Measurements from ENCODE around the gene NFE2L2. TPM values are rescaled to one million over a fixed set of nuclear protein-coding genes. Genes with fewer than 3 reads are reported as not detected.
A peak's percentile ranks its signal among the peaks of the same experiment; 100 is the strongest.
"Not testable (repeated sequence)": the region's sequence is repeated elsewhere in the genome, so short reads cannot be mapped to it uniquely, and the experiment has no call there.

NFE2L2 gene
- 100 to 1,000 TPM in 1 of 3 donors, 10 to 100 TPM in 2; 23.9 to 109 (median 82.1) TPM for polyA plus RNA-seq

DNA sequence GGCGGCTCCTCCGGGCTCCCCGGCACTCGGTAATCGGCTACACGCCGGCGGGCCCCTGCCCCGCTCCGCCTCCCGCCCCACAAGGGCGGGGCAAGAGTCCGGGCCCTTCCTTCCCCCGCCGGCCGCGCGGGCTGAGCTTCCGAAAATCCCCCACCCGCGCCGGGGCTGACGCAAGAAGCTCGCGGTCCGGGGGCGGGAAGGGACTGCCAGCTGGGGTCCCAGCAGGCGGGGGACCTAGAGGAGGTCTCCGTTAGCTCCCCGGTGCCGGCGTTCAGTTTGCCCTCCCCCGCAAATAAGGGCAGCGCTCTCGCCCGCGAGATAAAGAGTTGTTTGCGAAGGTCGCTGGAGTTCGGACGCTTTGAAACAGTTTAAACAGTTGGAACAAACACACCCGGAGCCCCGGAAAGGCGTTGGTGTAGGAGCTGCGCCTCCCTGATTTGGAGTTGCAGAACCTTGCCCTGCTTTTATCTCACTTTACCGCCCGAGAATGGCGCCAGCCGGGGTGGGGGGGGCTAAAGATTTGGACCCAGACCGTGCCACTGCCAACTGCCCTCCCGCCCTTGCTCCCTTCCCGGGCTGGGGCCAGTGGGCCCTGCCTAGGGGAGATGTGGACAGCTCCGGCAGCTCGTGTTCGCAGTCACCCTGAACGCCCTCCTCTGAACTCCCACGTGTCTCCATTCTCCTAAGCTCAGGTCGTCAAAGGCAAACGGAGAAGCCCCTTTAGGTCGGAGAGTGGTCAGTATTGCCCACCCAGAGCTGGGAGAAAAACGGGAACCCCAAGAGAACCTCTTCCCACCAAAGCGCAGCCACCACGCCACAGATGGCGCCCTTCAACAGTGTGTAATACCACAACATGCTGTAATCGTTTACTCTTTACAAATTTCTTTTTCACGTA lies at the start of gene NFE2L2:
Gene NFE2L2 (minus strand): TSS at position 35 of the 895 bp plus-strand sequence. CDS start 151 bp downstream, outside the sequence.
- peak within 1 kb of the TSS; percentile 99 for H3K27ac ChIP-seq (ENCODE audit: low read depth, low read length)
- 0 to 1% (median 1%) methylated on average over 48 to 66 of the region's 66 CpGs for WGBS, 3 donors

DNA sequence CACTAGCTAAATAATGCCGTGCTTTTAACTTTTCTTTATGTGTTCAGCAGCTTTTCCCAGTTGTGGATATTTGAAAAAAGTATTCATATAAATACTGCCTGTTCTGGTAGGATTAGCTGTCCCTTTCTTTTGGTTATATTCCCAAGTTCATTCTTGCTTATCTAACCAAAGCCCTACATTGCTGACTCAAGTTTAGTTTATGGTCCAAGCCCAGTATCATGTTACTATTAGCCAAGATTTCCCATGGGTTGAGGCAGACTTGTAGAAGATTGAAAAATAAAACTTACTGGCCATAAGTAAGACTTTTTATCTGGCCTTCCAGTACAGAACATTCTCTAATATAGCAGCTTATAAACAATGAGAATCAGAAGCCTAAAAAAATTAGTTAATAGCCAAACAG lies 49.7 kb upstream of the NFE2L2 start:
- no peak overlapping the region for H3K27ac ChIP-seq (ENCODE audit: low read depth, low read length)
- 46 to 87% (median 64%) methylated on average over 1 of the region's 1 CpG for WGBS, 3 donors

DNA sequence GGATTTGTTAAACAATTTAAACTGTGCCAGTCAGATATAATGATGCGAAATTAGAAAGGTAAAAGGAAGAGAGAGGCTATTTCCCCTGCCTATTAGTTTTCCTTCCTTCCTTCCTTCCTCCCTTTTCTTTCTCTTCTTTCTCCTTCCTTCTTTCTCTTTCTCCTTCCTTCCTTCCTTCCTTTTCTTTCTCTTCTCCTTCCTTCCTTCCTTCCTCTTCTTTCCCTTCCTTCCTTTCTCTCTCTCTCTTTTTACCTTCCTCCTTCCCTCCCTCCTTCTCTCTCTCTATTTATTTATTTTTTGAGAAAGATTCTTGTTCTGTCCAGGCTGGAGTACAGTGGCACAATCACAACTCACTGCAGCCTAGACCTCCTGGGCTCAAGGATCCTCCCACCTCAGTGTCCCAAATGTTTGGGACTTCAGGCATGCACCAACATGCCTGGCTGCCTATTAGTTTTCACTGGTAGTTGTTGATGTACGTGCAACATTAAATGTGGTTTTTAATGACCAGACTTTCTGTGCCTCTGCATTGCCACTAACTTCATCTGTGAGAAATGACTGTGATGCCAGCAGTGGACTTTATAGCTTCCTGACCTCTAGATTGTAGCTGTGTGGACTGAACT lies 48.7 kb upstream of the NFE2L2 start:
- no peak overlapping the region for H3K27ac ChIP-seq (ENCODE audit: low read depth, low read length)
- 81 to 94% (median 86%) methylated on average over 2 of the region's 2 CpGs for WGBS, 3 donors

DNA sequence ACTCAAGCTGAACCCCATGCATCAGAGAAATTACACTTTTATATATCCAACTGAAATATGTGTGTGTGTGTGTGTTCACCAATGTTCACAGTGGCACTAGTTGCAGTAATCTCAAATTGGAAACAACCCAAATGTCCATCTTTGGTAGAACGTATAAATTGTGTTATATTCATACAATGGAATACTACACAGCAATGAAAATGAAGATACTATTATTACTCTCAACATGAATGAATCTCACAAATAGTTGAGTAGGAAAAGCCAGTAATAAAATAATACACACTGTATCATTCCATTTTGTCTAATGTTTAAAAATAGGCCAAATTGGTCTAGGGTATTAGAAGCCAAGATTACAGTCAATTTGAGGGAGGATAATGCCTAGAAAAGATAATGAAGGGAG lies 48.0 kb upstream of the NFE2L2 start:
- WGBS, 3 donors, result 76 to 95% (median 91%) methylated on average over 1 of the region's 1 CpG

DNA sequence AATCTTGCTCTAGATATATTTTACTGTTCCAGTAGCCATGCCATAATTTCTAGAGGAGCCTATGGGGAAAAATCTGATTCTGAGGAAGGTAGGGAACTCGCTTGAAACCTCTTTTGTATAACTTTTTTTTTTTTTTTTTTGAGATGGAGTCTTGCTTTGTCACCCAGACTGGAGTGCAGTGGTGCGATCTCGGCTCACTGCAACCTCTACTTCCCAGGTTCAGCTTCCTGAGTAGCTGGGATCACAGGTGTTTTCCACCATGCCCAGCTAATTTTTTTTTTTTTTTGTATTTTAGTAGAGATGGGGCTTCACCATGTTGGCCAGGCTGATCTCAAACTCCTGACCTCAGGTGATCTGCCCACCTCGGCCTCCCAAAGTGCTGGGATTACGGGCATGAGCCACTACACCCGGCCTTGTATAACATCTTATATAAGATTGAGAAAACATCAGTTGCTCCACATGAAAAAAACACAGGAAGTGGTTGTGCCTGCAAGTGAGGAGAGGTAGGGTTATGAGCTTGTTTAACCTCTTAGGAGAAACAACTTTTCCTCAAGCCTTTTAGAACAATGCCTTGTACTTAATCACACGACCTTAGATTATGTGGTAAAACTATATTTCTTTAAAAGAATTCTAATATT lies 45.3 kb upstream of the NFE2L2 start:
- 56 to 90% (median 64%) methylated on average over 7 of the region's 7 CpGs for WGBS, 3 donors
- H3K27ac ChIP-seq (ENCODE audit: low read depth, low read length), result not testable (repeated sequence)

More for the DNA sequence above, 48.0 kb upstream of the NFE2L2 start:
- no peak overlapping the region for H3K27ac ChIP-seq (ENCODE audit: low read depth, low read length)

DNA sequence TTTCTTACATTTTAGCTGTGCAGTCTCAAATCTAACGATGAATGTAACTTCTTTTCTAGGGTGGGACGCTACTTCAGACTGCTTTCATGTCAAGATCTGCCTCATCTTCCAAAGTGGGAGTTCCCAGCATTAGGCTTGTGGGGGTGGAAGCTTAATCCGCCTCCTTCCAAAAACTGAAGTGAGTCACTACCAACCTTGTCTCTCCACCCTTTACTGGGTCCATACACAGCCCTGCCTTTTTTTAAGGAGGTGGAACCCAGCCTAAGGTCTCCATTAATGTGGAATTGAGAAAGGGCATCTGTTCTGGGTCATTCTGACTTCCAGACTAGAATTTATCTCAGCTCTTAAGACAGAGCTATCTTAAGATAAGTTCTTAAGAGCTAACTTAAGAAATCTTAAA lies 42.0 kb upstream of the NFE2L2 start:
- H3K27ac ChIP-seq (ENCODE audit: low read depth, low read length), result no peak overlapping the region
- WGBS, 3 donors, result 64 to 84% (median 70%) methylated on average over 3 of the region's 3 CpGs

DNA sequence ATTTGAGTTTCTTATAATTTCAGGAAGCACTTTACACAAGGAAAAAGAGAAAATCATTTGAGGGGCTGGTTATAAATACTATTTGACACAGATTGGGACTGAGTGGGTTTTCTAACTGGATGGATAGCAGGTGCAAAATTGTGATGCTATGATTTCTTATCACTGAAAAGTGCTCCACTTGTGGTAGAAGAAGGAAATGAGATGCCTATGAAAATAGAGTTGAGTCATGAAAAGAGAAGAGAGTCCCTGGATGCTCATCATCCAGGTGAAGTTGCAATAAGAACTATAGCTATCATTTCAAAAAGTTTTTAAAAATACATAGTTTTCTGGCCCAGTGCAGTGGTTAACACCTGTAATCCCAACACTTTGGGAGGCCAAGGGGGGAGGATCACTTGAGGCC lies 39.4 kb upstream of the NFE2L2 start:
- H3K27ac ChIP-seq (ENCODE audit: low read depth, low read length), result no peak overlapping the region

DNA sequence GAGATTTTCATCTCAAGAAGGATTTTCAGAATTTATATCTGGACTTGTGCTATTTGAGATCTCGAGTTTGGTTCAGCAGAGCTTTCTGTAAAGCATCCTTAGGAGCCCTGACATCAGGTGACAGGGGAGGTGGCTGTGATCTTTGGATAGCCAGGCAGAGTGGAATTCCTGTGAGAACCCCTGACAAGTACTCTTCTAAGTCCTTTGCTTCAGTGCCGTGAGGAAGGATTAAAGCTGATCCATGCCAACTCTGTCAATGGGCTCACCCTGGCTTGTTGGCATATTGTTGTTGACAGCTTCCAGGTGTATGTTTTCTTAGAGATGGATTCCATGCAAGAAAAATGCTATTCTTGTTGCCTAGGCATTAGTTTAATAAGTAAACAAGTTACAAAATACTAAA lies 38.0 kb upstream of the NFE2L2 start:
- H3K27ac ChIP-seq (ENCODE audit: low read depth, low read length), result no peak overlapping the region
- WGBS, 3 donors, result 50 to 85% (median 74%) methylated on average over 2 of the region's 2 CpGs

DNA sequence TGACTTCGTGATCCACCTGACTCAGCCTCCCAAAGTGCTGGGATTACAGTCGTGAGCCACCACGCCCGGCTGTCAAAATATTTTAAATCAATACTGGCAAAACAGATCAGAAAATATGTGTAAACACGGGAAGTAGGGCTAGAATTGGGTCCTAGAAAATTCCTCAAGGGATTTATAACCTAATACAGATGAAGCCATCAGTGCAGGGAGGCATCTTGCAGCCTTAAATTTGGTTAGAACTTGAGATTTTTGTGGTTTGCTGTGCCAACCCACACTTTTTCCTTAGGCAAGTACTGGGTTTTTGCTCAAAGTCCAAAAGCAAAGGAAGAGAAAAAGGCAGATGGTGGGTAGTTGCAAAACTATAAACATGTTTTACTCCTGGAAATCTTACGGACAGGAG lies 33.7 kb upstream of the NFE2L2 start:
- WGBS, 3 donors, result 58 to 84% (median 83%) methylated on average over 6 of the region's 6 CpGs
- H3K27ac ChIP-seq (ENCODE audit: low read depth, low read length), result no peak overlapping the region

DNA sequence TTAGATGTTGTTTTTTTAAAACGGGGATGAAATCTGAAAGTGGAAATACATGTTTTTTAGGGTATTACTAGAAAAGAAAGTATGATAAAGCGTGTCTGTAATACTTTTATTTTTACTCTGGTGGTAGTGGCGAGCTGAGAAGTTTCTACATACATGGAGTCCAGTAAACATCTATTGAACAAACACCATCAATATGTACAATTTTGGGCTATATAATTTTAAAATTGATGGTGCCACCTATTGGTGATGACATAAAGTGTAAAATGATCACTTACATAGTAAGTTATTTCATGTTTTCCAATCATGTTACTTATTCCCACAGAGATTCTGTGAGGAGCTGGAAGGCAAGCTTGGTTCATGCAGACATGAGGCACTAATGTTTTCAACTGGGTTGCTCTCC lies 31.5 kb upstream of the NFE2L2 start:
- no peak overlapping the region for H3K27ac ChIP-seq (ENCODE audit: low read depth, low read length)
- WGBS, 3 donors, result 31 to 46% (median 39%) methylated on average over 3 of the region's 3 CpGs

DNA sequence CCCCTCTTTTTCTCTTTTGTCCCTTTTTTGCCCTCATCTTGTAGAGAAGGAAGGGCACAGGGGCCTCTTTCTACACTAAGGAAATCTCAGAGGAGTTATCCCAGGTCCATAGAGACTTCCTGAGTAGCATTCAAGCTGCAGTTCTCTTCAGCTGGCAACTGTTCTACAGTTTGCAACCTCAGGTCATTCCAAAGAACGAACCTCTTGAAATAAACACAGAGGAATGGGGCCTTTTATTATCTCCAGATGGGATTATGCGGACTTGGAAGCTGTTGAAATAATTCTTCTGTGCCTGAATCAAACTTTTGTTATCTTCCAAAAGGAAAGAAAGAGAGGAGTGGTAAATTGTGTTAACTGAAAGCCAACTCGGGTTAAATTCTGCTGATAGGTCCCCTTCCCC lies 31.0 kb upstream of the NFE2L2 start:
- H3K27ac ChIP-seq (ENCODE audit: low read depth, low read length), result no peak overlapping the region
- WGBS, 3 donors, result 41 to 77% (median 60%) methylated on average over 3 of the region's 3 CpGs

DNA sequence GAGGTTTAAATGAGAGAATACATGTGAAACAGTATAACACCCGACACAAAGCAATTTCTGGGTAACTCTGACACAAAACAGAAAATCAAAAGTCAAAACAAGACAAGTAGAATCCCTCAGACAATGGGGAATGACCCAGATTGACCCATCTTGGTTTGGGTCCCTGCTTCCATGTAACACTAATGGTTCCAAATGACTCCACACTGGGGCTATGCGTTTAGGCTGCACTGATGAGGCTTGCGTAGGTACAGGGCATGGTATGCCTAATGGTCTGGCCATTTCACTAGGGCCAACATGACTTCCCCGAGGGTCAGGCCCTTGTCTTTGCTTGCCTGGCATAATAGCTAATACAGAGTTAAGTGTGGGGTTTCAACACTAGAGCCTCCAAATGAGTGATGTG lies 27.2 kb upstream of the NFE2L2 start:
- 95 to 97% (median 96%) methylated on average over 4 of the region's 4 CpGs for WGBS, 3 donors
- H3K27ac ChIP-seq (ENCODE audit: low read depth, low read length), result no peak overlapping the region

DNA sequence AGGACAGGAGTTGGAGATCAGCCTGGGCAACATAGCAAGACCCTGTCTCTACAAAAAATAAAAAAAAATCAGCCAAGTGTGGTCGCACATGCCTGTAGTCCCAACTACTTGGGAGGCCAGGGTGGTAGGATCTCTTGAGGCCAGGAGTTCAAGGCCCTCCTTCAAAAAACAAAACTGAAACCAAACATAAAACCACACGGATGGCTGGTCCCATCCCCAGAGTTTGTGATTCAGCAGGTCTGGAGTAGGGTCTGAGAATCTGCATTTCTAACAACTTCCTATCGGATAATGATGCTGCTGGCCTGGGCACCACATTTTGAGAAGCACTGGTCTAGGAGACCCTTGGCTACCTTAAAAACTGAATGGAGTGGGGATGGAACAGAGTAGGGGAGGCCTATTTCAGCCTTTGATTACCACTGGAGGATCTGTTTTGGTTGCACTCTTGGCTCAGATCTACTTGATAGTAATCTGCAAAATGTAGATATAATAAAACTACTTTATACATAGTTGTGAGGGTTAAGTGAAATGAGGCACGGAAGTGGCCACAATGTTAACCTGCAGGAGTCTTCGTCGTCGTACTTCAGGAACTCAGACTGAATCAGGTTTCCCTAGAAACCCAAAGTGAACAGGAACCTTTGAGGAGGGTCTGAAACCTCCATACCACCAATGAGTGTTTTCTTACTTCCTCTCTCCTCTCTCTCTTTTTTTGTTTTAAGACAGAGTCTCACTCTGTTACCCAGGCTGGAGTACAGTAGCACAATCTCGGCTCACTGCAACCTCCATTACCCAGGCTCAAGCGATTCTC lies 25.5 kb upstream of the NFE2L2 start:
- WGBS, 3 donors, result 60 to 95% (median 63%) methylated on average over 9 of the region's 9 CpGs
- H3K27ac ChIP-seq (ENCODE audit: low read depth, low read length), result no peak overlapping the region

DNA sequence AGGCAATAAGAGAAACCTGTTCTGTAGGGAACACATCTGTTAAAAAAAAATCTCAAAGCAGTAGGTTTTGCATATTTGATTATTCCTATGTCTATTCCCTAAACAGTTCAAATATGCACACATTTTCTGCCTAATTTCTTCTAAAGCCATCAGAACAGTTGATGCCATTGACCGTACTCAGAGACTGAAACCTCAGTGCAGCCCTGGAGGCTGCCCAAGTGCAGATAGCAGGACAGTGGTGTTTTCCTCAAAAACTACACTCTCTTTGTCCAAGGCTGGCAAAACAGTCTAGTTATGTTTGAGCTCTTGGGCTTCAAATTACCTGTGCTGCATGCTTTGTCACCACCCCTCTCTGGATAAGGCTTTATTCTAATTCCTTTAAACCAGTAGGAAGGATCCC lies 23.3 kb upstream of the NFE2L2 start:
- H3K27ac ChIP-seq (ENCODE audit: low read depth, low read length), result no peak overlapping the region
- WGBS, 3 donors, result 89 to 100% (median 91%) methylated on average over 1 of the region's 1 CpG

DNA sequence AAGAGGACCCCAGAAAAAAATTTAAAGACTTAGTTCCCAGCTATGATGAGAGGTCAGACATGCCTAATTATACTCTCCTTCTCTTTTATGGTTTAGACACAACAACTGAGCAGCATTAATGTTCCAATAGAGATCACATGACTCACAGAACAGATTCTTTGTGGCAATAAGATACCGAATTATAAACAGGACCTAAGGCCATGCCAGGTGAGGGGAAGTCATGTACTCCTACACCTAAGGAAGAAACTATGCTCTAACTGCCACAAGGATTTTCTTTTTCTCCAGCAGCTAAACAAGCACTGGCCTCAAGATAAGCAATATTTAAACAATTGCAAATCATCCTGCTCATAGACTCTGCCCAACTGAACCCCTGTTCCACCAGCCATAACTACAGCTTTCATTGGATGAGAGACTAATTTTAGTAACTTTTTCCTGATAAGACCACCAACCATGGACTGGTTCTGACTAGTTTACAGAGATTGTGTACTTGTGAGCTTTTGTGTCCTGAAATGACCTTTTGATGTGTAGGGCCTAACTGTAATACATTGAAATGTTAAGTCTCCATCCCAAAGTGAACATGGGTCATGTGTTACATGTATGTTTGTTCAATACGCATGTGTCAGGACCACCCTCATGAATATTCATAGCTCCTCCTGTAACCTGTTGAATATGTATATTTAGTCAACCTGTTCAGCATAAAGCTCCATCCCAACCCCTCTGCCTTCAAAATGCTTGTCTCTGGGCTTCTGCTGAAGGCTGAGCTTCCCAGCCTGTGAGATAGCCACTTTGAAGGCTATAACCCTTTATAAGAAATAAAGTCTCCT lies 21.6 kb upstream of the NFE2L2 start:
- WGBS, 3 donors, result 45 to 83% (median 76%) methylated on average over 2 of the region's 2 CpGs
- no peak overlapping the region for H3K27ac ChIP-seq (ENCODE audit: low read depth, low read length)

DNA sequence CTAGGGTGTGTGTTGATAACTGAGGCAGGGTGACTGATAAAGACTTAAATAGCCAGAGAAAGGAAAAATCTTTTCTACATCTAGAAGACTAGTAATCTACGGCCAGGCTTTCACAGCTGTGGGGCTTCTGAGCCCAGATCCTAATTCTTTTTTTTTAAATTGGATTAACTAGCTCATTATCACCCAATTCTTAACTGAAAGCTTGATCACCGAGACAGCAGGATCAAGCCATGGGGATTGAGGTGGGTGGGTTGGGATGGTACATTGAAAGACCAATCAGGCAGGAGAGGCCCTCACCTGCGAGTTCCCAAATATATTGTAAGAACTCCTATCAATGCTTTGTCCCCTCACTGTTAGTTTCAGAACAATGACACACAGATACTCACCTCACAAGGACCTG lies 20.0 kb upstream of the NFE2L2 start:
- H3K27ac ChIP-seq (ENCODE audit: low read depth, low read length), result no peak overlapping the region
- WGBS, 3 donors, result 95 to 96% (median 96%) methylated on average over 3 of the region's 3 CpGs

DNA sequence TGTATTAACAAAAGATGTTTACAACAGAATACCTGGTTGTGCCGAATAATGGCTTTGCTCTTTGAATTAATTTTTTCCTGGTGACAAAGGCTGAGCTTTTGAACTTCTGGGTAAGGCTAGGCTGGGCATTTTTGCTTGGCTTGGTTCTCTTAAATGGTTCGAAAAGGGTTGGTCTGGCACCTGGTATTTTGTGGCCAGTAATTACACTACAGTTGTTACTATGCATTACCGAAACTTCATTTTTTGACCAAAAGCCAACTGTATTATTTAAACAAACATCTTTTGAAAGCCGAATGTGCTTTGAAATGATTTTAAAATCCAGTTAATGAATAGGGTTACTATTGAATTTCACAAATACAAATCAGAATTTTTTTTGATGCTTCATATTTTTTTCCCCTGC lies 19.4 kb upstream of the NFE2L2 start:
- no peak overlapping the region for H3K27ac ChIP-seq (ENCODE audit: low read depth, low read length)
- 91 to 97% (median 92%) methylated on average over 4 of the region's 4 CpGs for WGBS, 3 donors
